Pancreas (tissue), 10 donors: Measurements from ENCODE around the gene NELFE. TPM values are rescaled to one million over a fixed set of nuclear protein-coding genes. Genes with fewer than 3 reads are reported as not detected.

Experiments used
- ATAC-seq, 4 donors: fragments of 200-7000 bp; cut with Tn5 transposase; one replicate each; pipeline versions ENCODE4 v1.8.0 to v1.9.1; 2020; ENCODE audit warnings: mild to moderate bottlenecking in 4 of 4, moderate library complexity in 4 of 4
- DNase-seq, 6 donors: peaks; one replicate each; pipeline ENCODE4 v3.0.0-alpha.2; 2020
- FAIRE-seq: peaks from 2 replicates; lab custom pipeline; 2012; peaks lifted over from hg19 to GRCh38; lab: Jason Lieb, UNC
- H3K27ac ChIP-seq, 4 donors: fragments of 200-600 bp; sonication (generic); 1 replicate in 3 of 4; 2 replicates in 1 of 4; pipeline versions ENCODE4 v1.5.0 to v1.8.0; 2020
- H3K27me3 ChIP-seq, 4 donors: fragments of 200-600 bp; one replicate each; pipeline ENCODE4 v1.8.0; 2021
- H3K36me3 ChIP-seq, 3 donors: fragments of 200-600 bp; sonication (generic) in 1 of 3; one replicate each; pipeline versions ENCODE4 v1.5.0 to v1.8.0; 2020 to 2021
- H3K4me1 ChIP-seq, 3 donors: fragments of 200-600 bp; one replicate each; pipeline ENCODE4 v1.8.0; 2021
- H3K4me3 ChIP-seq, 4 donors: fragments of 200-600 bp; sonication (generic) in 2 of 4; one replicate each; pipeline versions ENCODE4 v1.5.0 to v1.8.0; 2020 to 2021
- H3K9me3 ChIP-seq, 4 donors: fragments of 200-600 bp; one replicate each; pipeline ENCODE4 v1.8.0; 2021
- CTCF ChIP-seq, 4 donors: fragments of 200-600 bp; sonication (generic) in 3 of 4; IDR thresholded peaks; one replicate each; pipeline versions ENCODE4 v1.5.0 to v1.8.0; 2021; ENCODE audit warnings: antibody characterized with exemption in 4 of 4
- WGBS, 2 donors: extraction: QIAGEN DNeasy Blood & Tissue Kit; methylation state at CpG; one replicate each; pipeline ENCODE4 v1.1.7; 2013; 5-methylcytosine and 5-hydroxymethylcytosine counted together
- intact Hi-C, 3 donors: fragments of 100-400 bp; cut with DNase I; formaldehyde crosslinking; loops; one replicate each; pipeline versions ENCODE4 v1.11.1 to v1.14.2; 2022
- polyA plus RNA-seq, 2 donors: library from polyadenylated mRNA; stranded (reverse); fragments of 200-250 nt; gene quantifications; one replicate each; pipeline ENCODE4 v1.2.3, GENCODE V29; 2013
- total RNA-seq, 6 donors: library from RNA; stranded (reverse); fragmentation: NEBNext Ultra II Directional in 4 of 6; extraction: Animal tissue kit (Norgen Biotek cat#: 25700) in 4 of 6; gene quantifications; one replicate each; pipeline versions ENCODE4 v1.2.1 to v1.2.4, GENCODE V29; 2021 to 2023
- donor health status: healthy with polysubstance abuse.
- donor health status: DM: no; HTN: no; CAD: no; lungs with moderate emphysema.
- donor health status: DM: no; HTN: no; CAD: no.
- donor health status: control.
- donor health status: control.
- donor health status: Bipolar disorder and iron deficiency.
- donor health status: DM: yes; HTN: yes; CAD: no.
- donor health status: DM: no; HTN: no; CAD: no.
- donor health status: DM: no; HTN: no; CAD: no.
- donor health status: DM: yes; HTN: yes; CAD: no.

NELFE gene
- total and polyA plus RNA-seq, 8 donors: 22.5 to 43.8 (median 31.5) TPM

- no peak for DNase-seq
- Histone ChIP-seq H3K27me3 (no peaks in the 10 kb centered on the region), H3K4me1 (peaks cover 0 to 9% (median 0%) of the 10 kb centered on the region in 3 donors), H3K9me3 (no peaks in the 10 kb centered on the region), H3K36me3 (peaks cover 0 to 8% (median 3%) of the 10 kb centered on the region in 3 donors), H3K27ac (no peak overlapping the region), H3K4me3 (no peak overlapping the region)
- intact Hi-C loops: no loop called here
- FAIRE-seq: no peak
- ATAC-seq: no peak
- 53 to 55% methylated on average over 5 of the region's 5 CpGs for WGBS, 2 donors
- no peak for TF ChIP-seq CTCF (IDR thresholded peaks at IDR 0.05)
Observed at GRCh38 chr6:31948306-31948705, 10.5 kb downstream of the NELFE start.

GRCh38 chr6:31947864-31948263 is 10.9 kb downstream of the NELFE start:
- peaks cover 0 to 9% (median 0%) of the 10 kb centered on the region in 3 donors for H3K4me1 ChIP-seq
- H3K27me3 ChIP-seq: no peaks in the 10 kb centered on the region
- DNase-seq (no peak), ATAC-seq (no peak), FAIRE-seq (no peak)
- no peak for TF ChIP-seq CTCF (IDR thresholded peaks at IDR 0.05)
- no peak overlapping the region for H3K4me3 ChIP-seq
- H3K36me3 ChIP-seq: peaks cover 0 to 4% (median 3%) of the 10 kb centered on the region in 3 donors
- H3K27ac ChIP-seq: no peak overlapping the region
- intact Hi-C loops: no loop called here
- 52 to 75% methylated on average over 4 of the region's 4 CpGs for WGBS, 2 donors
- H3K9me3 ChIP-seq: no peaks in the 10 kb centered on the region

GRCh38 chr6:31947070-31947675 is 11.6 kb downstream of the NELFE start:
- TF ChIP-seq CTCF (IDR thresholded peaks at IDR 0.05): no peak
- WGBS, 2 donors: 68 to 81% methylated on average over 21 to 24 of the region's 24 CpGs
- Histone ChIP-seq H3K9me3 (no peaks in the 10 kb centered on the region), H3K4me3 (peak overlapping the region in 1 of 4 donors; percentile 42), H3K4me1 (peaks cover 0 to 9% (median 0%) of the 10 kb centered on the region in 3 donors), H3K36me3 (no peaks in the 10 kb centered on the region), H3K27me3 (no peaks in the 10 kb centered on the region), H3K27ac (peak overlapping the region in 2 of 4 donors; percentile 85)
- DNase-seq: no peak
- intact Hi-C loops: no loop called here
- no peak for ATAC-seq
- no peak for FAIRE-seq

GRCh38 chr6:31946370-31946885 is 12.3 kb downstream of the NELFE start:
- FAIRE-seq: no peak
- H3K4me3 ChIP-seq: peak overlapping the region in 2 of 4 donors; percentile 2 to 42

More at GRCh38 chr6:31946370-31946885, 12.3 kb downstream of the NELFE start:
- DNase-seq (no peak), ATAC-seq (peak in 2 of 4 donors; percentile 1 to 7)
- Histone ChIP-seq H3K9me3 (no peaks in the 10 kb centered on the region), H3K27me3 (no peaks in the 10 kb centered on the region), H3K36me3 (no peaks in the 10 kb centered on the region), H3K4me1 (peaks cover 0 to 9% (median 0%) of the 10 kb centered on the region in 3 donors), H3K27ac (peak overlapping the region; percentile 51 to 85 (median 70))
- no peak for TF ChIP-seq CTCF (IDR thresholded peaks at IDR 0.05)
- intact Hi-C loops: no loop called here
- 58 to 62% methylated on average over 11 of the region's 11 CpGs for WGBS, 2 donors
